PC-3 (cell line): Measurements from ENCODE around the gene TMPRSS3. TPM values are rescaled to one million over a fixed set of nuclear protein-coding genes. Genes with fewer than 3 reads are reported as not detected.

Experiments used
- total RNA-seq: library from RNA; depleted of rRNA; stranded (reverse); fragments of >200 nt; gene quantifications from 2 replicates; pipeline ENCODE4 v1.2.3, GENCODE V29; 2014; rRNA removed

TMPRSS3 gene
- total RNA-seq, 1 experiment from 2014 or later = not detected

Other genes starting within 250 kb of the TMPRSS3 start
- 0.66 and 2.0 TPM in 2 replicates for gene ABCG1, start 176.9 kb downstream of the TMPRSS3 start, total RNA-seq
- 2.8 and 9.1 TPM in 2 replicates for gene TFF3, start 80.6 kb downstream of the TMPRSS3 start, total RNA-seq
- gene TFF2, start 45.1 kb downstream of the TMPRSS3 start, total RNA-seq = 21.1 and 22.9 TPM in 2 replicates
- gene TFF1, start 29.5 kb downstream of the TMPRSS3 start, total RNA-seq = 99.2 and 111 TPM in 2 replicates
- 1.0 TPM in 1 of 2 replicates, not detected in the other for gene UBASH3A, start 7.8 kb upstream of the TMPRSS3 start, total RNA-seq
- 0.51 and 0.98 TPM in 2 replicates for gene RSPH1, start 100.2 kb upstream of the TMPRSS3 start, total RNA-seq
- gene SLC37A1, start 117.8 kb upstream of the TMPRSS3 start, total RNA-seq = 34.2 and 38.3 TPM in 2 replicates